HUES48 (cell line): Measurements from ENCODE around the gene MTHFD2L.

Source experiments
- H3K27ac ChIP-seq: one replicate; pipeline ENCODE4 v1.7.0; 2013; ENCODE audit warnings: low read depth, low read length, inconsistent platforms
- H3K27me3 ChIP-seq: 2 replicates; pipeline ENCODE4 v1.6.1; 2013; ENCODE audit warnings: mild to moderate bottlenecking, low read length; ENCODE audit not compliant: control insufficient read depth, insufficient read depth
- H3K36me3 ChIP-seq: 2 replicates; pipeline ENCODE4 v1.6.1; 2013; ENCODE audit warnings: low read length; ENCODE audit not compliant: control insufficient read depth, insufficient read depth
- H3K4me1 ChIP-seq: 2 replicates; pipeline ENCODE4 v1.6.1; 2013; ENCODE audit warnings: mild to moderate bottlenecking, low read length; ENCODE audit not compliant: control insufficient read depth, insufficient read depth
- H3K4me3 ChIP-seq: 2 replicates; pipeline ENCODE4 v1.5.1; 2013; ENCODE audit warnings: mild to moderate bottlenecking, low read depth, low read length
- H3K9ac ChIP-seq: 2 replicates; pipeline ENCODE4 v1.6.1; 2013; ENCODE audit warnings: mild to moderate bottlenecking, low read depth, low read length, moderate library complexity
- H3K9me3 ChIP-seq: 2 replicates; pipeline ENCODE4 v1.6.1; 2013; ENCODE audit warnings: low read length; ENCODE audit not compliant: control insufficient read depth, insufficient read depth

Gene MTHFD2L

DNA sequence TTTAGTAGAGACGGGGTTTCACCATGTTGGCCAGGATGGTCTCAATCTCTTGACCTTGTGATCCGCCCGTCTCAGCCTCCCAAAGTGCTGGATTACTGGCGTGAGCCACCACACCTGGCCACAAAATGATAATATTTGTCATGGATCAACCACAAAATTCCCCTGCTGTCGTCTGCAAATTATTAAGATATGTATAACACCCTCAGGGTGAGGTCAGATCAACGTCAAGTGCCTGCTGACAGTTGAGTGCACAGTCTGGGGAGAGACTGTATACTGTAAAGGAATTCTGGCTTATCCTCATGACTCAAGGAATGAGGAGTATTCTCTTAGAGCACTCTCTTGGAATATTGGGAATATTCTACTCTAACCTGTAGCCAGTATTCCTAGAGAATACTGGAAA, 161.6 kb downstream of the MTHFD2L start:
- no peak overlapping the region for H3K4me3 ChIP-seq
- H3K4me1 ChIP-seq, result peaks cover 29% of the 10 kb centered on the region
- H3K36me3 ChIP-seq, result no peaks in the 10 kb centered on the region
- no peaks in the 10 kb centered on the region for H3K27me3 ChIP-seq
- no peaks in the 10 kb centered on the region for H3K9me3 ChIP-seq
- no peak overlapping the region for H3K9ac ChIP-seq
- no peak overlapping the region for H3K27ac ChIP-seq

- H3K4me3 ChIP-seq, result no peak overlapping the region
- H3K27ac ChIP-seq, result no peak overlapping the region
- H3K9ac ChIP-seq, result no peak overlapping the region
- peaks cover 30% of the 10 kb centered on the region for H3K4me1 ChIP-seq
- H3K36me3 ChIP-seq, result no peaks in the 10 kb centered on the region
- H3K27me3 ChIP-seq, result no peaks in the 10 kb centered on the region
- H3K9me3 ChIP-seq, result no peaks in the 10 kb centered on the region
Observed at GRCh38 chr4:74320559-74321118, 162.7 kb downstream of the MTHFD2L start.

GRCh38 chr4:74322301-74322700, 164.4 kb downstream of the MTHFD2L start:
- H3K36me3 ChIP-seq, result no peaks in the 10 kb centered on the region
- no peak overlapping the region for H3K27ac ChIP-seq
- peaks cover 25% of the 10 kb centered on the region for H3K4me1 ChIP-seq
- H3K4me3 ChIP-seq, result no peak overlapping the region
- no peaks in the 10 kb centered on the region for H3K9me3 ChIP-seq
- no peak overlapping the region for H3K9ac ChIP-seq
- H3K27me3 ChIP-seq, result no peaks in the 10 kb centered on the region

- Histone ChIP-seq H3K27ac (no peak overlapping the region), H3K9me3 (no peaks in the 10 kb centered on the region), H3K9ac (no peak overlapping the region), H3K27me3 (no peaks in the 10 kb centered on the region), H3K36me3 (no peaks in the 10 kb centered on the region), H3K4me3 (no peak overlapping the region), H3K4me1 (peaks cover 25% of the 10 kb centered on the region)
Observed at GRCh38 chr4:74323663-74324062, 165.7 kb downstream of the MTHFD2L start.

- no peak overlapping the region for H3K9ac ChIP-seq
- no peak overlapping the region for H3K4me3 ChIP-seq
- H3K9me3 ChIP-seq, result no peaks in the 10 kb centered on the region
- no peaks in the 10 kb centered on the region for H3K36me3 ChIP-seq
- peaks cover 25% of the 10 kb centered on the region for H3K4me1 ChIP-seq
- no peaks in the 10 kb centered on the region for H3K27me3 ChIP-seq
- no peak overlapping the region for H3K27ac ChIP-seq
Observed at GRCh38 chr4:74324262-74324661, 166.3 kb downstream of the MTHFD2L start.

DNA sequence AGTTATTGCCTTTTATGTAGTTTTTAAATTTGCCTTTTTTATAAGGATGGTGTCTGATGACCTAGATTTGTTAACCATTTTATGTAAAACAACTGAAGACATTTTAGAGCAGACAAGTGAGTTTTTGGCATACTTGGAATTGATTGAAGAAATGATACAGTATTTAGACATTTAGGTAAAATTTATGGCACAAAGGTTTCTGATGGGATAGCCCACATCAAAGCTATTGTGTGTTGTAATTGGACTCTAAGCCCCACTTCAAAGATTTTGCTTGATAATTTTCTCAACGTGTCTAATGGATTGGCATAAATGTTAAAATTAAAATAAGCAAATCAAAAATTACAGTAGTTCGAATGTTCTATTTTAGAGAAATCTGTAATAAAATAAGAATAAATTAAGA, 168.0 kb downstream of the MTHFD2L start:
- H3K36me3 ChIP-seq, result no peaks in the 10 kb centered on the region
- H3K27ac ChIP-seq, result no peak overlapping the region
- H3K9me3 ChIP-seq, result no peaks in the 10 kb centered on the region
- H3K9ac ChIP-seq, result no peak overlapping the region
- H3K4me1 ChIP-seq, result peaks cover 18% of the 10 kb centered on the region
- no peaks in the 10 kb centered on the region for H3K27me3 ChIP-seq
- no peak overlapping the region for H3K4me3 ChIP-seq

- H3K27ac ChIP-seq, result no peak overlapping the region
- no peaks in the 10 kb centered on the region for H3K9me3 ChIP-seq
- H3K9ac ChIP-seq, result no peak overlapping the region
- no peak overlapping the region for H3K4me3 ChIP-seq
- H3K36me3 ChIP-seq, result no peaks in the 10 kb centered on the region
- H3K4me1 ChIP-seq, result peaks cover 14% of the 10 kb centered on the region
- no peaks in the 10 kb centered on the region for H3K27me3 ChIP-seq
Observed at GRCh38 chr4:74327762-74328161, 169.8 kb downstream of the MTHFD2L start.

DNA sequence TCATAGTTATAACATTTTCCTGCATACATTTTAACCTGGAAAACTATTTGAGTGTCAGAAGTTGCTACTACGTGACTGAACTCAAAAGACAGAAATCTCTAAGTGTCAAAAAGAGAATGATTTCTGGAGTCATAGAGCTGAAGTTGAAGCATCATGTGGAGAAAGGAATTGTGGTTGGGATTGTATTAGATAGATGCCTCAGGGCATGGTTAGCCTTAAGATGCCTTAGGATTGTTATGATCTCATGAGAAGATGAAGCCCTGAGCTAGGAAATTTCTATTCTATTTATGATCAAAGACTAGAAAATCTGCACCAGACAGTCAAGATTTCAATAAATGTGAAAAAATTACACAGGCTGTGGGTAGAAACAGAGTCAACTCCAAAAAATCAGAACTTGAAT, 170.6 kb downstream of the MTHFD2L start:
- Histone ChIP-seq H3K4me1 (peaks cover 10% of the 10 kb centered on the region), H3K9ac (no peak overlapping the region), H3K36me3 (no peaks in the 10 kb centered on the region), H3K4me3 (no peak overlapping the region), H3K27ac (no peak overlapping the region), H3K27me3 (no peaks in the 10 kb centered on the region), H3K9me3 (no peaks in the 10 kb centered on the region)

DNA sequence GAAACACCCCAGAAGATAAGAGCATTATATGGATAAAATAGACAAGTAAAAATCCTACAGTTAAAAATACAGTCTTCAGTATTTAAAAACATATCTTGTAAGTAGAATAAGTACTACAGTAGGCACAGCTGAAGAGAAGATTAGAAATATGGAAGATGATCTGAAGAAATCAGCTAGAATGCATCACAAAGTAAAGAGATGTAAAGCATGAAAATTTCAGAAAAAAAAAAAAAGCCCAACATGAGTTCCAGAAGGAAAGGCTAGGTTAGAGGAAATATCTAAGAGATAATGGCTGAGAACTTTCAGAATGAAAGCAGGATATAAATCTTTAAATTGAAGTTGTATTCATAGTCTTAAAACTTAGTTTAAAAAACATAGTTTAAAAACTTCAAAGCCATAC, 171.4 kb downstream of the MTHFD2L start:
- no peaks in the 10 kb centered on the region for H3K36me3 ChIP-seq
- H3K9ac ChIP-seq, result no peak overlapping the region
- no peak overlapping the region for H3K4me3 ChIP-seq
- no peaks in the 10 kb centered on the region for H3K27me3 ChIP-seq
- H3K9me3 ChIP-seq, result no peaks in the 10 kb centered on the region
- H3K4me1 ChIP-seq, result peaks cover 2% of the 10 kb centered on the region; the same call in 1 of the 2 replicates
- H3K27ac ChIP-seq, result no peak overlapping the region

GRCh38 chr4:74330295-74330750, 172.4 kb downstream of the MTHFD2L start:
- H3K4me1 ChIP-seq, result no peaks in the 10 kb centered on the region
- H3K27me3 ChIP-seq, result no peaks in the 10 kb centered on the region
- no peaks in the 10 kb centered on the region for H3K36me3 ChIP-seq
- H3K9me3 ChIP-seq, result no peaks in the 10 kb centered on the region
- no peak overlapping the region for H3K4me3 ChIP-seq
- H3K27ac ChIP-seq, result no peak overlapping the region
- H3K9ac ChIP-seq, result no peak overlapping the region

DNA sequence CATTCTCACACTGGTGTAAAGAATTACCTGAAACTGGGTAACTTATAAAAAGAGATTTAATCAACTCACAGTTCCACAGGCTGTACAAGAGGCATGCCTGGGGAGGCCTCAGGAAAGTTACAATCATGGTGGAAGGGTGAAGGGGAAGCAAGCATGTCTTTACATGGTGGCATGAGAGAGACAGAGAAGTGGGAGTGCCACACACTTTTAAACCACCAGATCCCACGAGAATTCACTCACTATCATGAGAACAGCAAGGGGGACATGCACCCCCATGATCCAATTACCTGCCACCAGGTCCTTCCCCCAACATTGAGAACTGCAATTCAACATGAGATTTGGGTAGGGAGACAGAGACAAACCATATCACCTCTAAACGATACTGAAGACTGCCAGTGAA, 173.3 kb downstream of the MTHFD2L start:
- no peaks in the 10 kb centered on the region for H3K36me3 ChIP-seq

GRCh38 chr4:74331944-74332343, 174.0 kb downstream of the MTHFD2L start:
- H3K4me3 ChIP-seq, result no peak overlapping the region
- H3K27ac ChIP-seq, result no peak overlapping the region
- H3K9me3 ChIP-seq, result no peaks in the 10 kb centered on the region
- H3K9ac ChIP-seq, result no peak overlapping the region
- H3K4me1 ChIP-seq, result no peaks in the 10 kb centered on the region
- no peaks in the 10 kb centered on the region for H3K36me3 ChIP-seq
- no peaks in the 10 kb centered on the region for H3K27me3 ChIP-seq

More for the DNA sequence above, 173.3 kb downstream of the MTHFD2L start:
- Histone ChIP-seq H3K27me3 (no peaks in the 10 kb centered on the region), H3K9ac (no peak overlapping the region), H3K27ac (no peak overlapping the region), H3K9me3 (no peaks in the 10 kb centered on the region), H3K4me3 (no peak overlapping the region), H3K4me1 (no peaks in the 10 kb centered on the region)
